H9 (cell line): Measurements from ENCODE around the gene CHAF1A. TPM values are rescaled to one million over a fixed set of nuclear protein-coding genes. Genes with fewer than 3 reads are reported as not detected.

Source experiments
- DNase-seq: peaks from one replicate; pipeline ENCODE4 v3.0.0-alpha.2; 2017
- H2AFZ ChIP-seq: one replicate; pipeline ENCODE4 v1.6.1; 2013; ENCODE audit warnings: mild to moderate bottlenecking, low read length, control low read depth, moderate library complexity
- H2AK5ac ChIP-seq: 2 replicates; pipeline ENCODE4 v1.6.1; 2013; ENCODE audit warnings: low read length, control low read depth, mixed read lengths; ENCODE audit not compliant: insufficient read length
- H2BK120ac ChIP-seq: one replicate; pipeline ENCODE4 v1.6.1; 2013; ENCODE audit warnings: low read depth, mild to moderate bottlenecking, low read length, control low read depth, inconsistent platforms; ENCODE audit not compliant: poor library complexity, severe bottlenecking
- H2BK12ac ChIP-seq: 2 replicates; pipeline ENCODE4 v1.6.1; 2013; ENCODE audit warnings: low read length, control low read depth, mixed read lengths, low read depth; ENCODE audit not compliant: insufficient read length
- H2BK15ac ChIP-seq: 2 replicates; pipeline ENCODE4 v1.6.1; 2013; ENCODE audit warnings: low read depth, low read length, control low read depth
- H2BK20ac ChIP-seq: one replicate; pipeline ENCODE4 v1.6.1; 2013; ENCODE audit warnings: low read depth, mild to moderate bottlenecking, low read length, control low read depth, inconsistent platforms; ENCODE audit not compliant: poor library complexity, severe bottlenecking
- H2BK5ac ChIP-seq: 2 replicates; pipeline ENCODE4 v1.6.1; 2013; ENCODE audit warnings: low read length, control low read depth, mixed read lengths; ENCODE audit not compliant: insufficient read length
- H3K14ac ChIP-seq: 2 replicates; pipeline ENCODE4 v1.6.1; 2013; ENCODE audit warnings: low read length, control low read depth; ENCODE audit not compliant: insufficient read depth
- H3K18ac ChIP-seq: 2 replicates; pipeline ENCODE4 v1.6.1; 2013; ENCODE audit warnings: low read depth, mild to moderate bottlenecking, mixed read lengths, low read length, control low read depth; ENCODE audit not compliant: insufficient read length
- H3K23ac ChIP-seq: 2 replicates; pipeline ENCODE4 v1.6.1; 2013; ENCODE audit warnings: low read length, control low read depth, mixed read lengths, low read depth; ENCODE audit not compliant: insufficient read length
- H3K23me2 ChIP-seq: 2 replicates; pipeline ENCODE4 v1.6.1; 2013; ENCODE audit warnings: low read depth, mild to moderate bottlenecking, mixed read lengths, low read length, control low read depth; ENCODE audit not compliant: insufficient read length, poor library complexity, severe bottlenecking
- H3K27ac ChIP-seq: 2 replicates; pipeline ENCODE4 v1.5.1; 2013; ENCODE audit warnings: low read length, control low read depth, mixed read lengths, low read depth; ENCODE audit not compliant: insufficient read length
- H3K27me3 ChIP-seq: 2 replicates; pipeline ENCODE4 v1.6.1; 2013; ENCODE audit warnings: low read length, control low read depth, inconsistent platforms; ENCODE audit not compliant: insufficient read depth
- H3K4ac ChIP-seq: 2 replicates; pipeline ENCODE4 v1.6.1; 2013; ENCODE audit warnings: low read depth, mild to moderate bottlenecking, control low read depth, inconsistent platforms, low read length, moderate library complexity
- H3K4me1 ChIP-seq: 2 replicates; pipeline ENCODE4 v1.6.1; 2013; ENCODE audit warnings: low read length, control low read depth, inconsistent platforms; ENCODE audit not compliant: insufficient read depth
- H3K4me2 ChIP-seq: 2 replicates; pipeline ENCODE4 v1.6.1; 2013; ENCODE audit warnings: low read length, control low read depth, mixed read lengths; ENCODE audit not compliant: insufficient read length, insufficient read depth
- H3K56ac ChIP-seq: 2 replicates; pipeline ENCODE4 v1.6.1; 2013; ENCODE audit warnings: low read depth, mild to moderate bottlenecking, mixed read lengths, low read length, control low read depth; ENCODE audit not compliant: insufficient read length
- H3K79me1 ChIP-seq: 2 replicates; pipeline ENCODE4 v1.6.1; 2013; ENCODE audit warnings: low read depth, mild to moderate bottlenecking, moderate library complexity, low read length, control low read depth, inconsistent platforms; ENCODE audit not compliant: insufficient read depth, poor library complexity, severe bottlenecking
- H3K79me2 ChIP-seq: 2 replicates; pipeline ENCODE4 v1.6.1; 2013; ENCODE audit warnings: low read length, control low read depth, inconsistent platforms; ENCODE audit not compliant: insufficient read depth
- H3K9ac ChIP-seq: 2 replicates; pipeline ENCODE4 v1.6.1; 2013; ENCODE audit warnings: low read length, control low read depth, mixed read lengths; ENCODE audit not compliant: insufficient read length; ENCODE audit errors: extremely low read depth
- H3K9me3 ChIP-seq: one replicate; pipeline ENCODE4 v1.6.1; 2013; ENCODE audit warnings: low read depth, low read length, inconsistent platforms; ENCODE audit not compliant: control insufficient read depth
- H3T11ph ChIP-seq: one replicate; pipeline ENCODE4 v1.6.1; 2013; ENCODE audit warnings: mild to moderate bottlenecking, low read length, control low read depth, inconsistent platforms
- H4K20me1 ChIP-seq: one replicate; pipeline ENCODE4 v1.6.1; 2013; ENCODE audit not compliant: control insufficient read depth, insufficient read length, insufficient read depth
- H4K5ac ChIP-seq: 2 replicates; pipeline ENCODE4 v1.6.1; 2013; ENCODE audit warnings: low read depth, mild to moderate bottlenecking, mixed read lengths, low read length, control low read depth; ENCODE audit not compliant: insufficient read length
- H4K8ac ChIP-seq: replicated peaks from 2 replicates; pipeline ENCODE4 v1.6.1; 2013; ENCODE audit warnings: low read length, control low read depth, mixed read lengths, low read depth; ENCODE audit not compliant: insufficient read length
- H4K91ac ChIP-seq: 2 replicates; pipeline ENCODE4 v1.6.1; 2013; ENCODE audit warnings: low read depth, mild to moderate bottlenecking, moderate library complexity, mixed read lengths, low read length, control low read depth; ENCODE audit not compliant: insufficient read length
- H3K27ac Mint-ChIP-seq, 3 experiments: 2 replicates in 2 of 3; 3 replicates in 1 of 3; pipeline ENCODE4 v1.8.0; 2020 to 2021; ENCODE audit warnings: mixed read lengths in 3 of 3, mild to moderate bottlenecking in 1 of 3, moderate library complexity in 1 of 3
- H3K27me3 Mint-ChIP-seq: 2 replicates; pipeline ENCODE4 v1.8.0; 2021; ENCODE audit warnings: low read depth, mild to moderate bottlenecking, moderate library complexity, mixed read lengths
- H3K36me3 Mint-ChIP-seq, 3 experiments: 2 replicates in 2 of 3; 3 replicates in 1 of 3; pipeline ENCODE4 v1.8.0; 2020 to 2021; ENCODE audit warnings: low read depth in 3 of 3, mixed read lengths in 3 of 3; ENCODE audit not compliant: insufficient read depth in 1 of 3
- H3K4me1 Mint-ChIP-seq, 2 experiments: 2 replicates each; pipeline ENCODE4 v1.8.0; 2020; ENCODE audit warnings: mixed read lengths in 2 of 2
- H3K4me3 Mint-ChIP-seq, 2 experiments: 2 replicates in 1 of 2; 3 replicates in 1 of 2; pipeline ENCODE4 v1.8.0; 2020 to 2021; ENCODE audit warnings: mild to moderate bottlenecking in 2 of 2, mixed read lengths in 2 of 2, moderate library complexity in 1 of 2
- H3K9me3 Mint-ChIP-seq, 2 experiments: 2 replicates in 1 of 2; 3 replicates in 1 of 2; pipeline ENCODE4 v1.8.0; 2020; ENCODE audit warnings: mild to moderate bottlenecking in 2 of 2, mixed read lengths in 2 of 2, moderate library complexity in 1 of 2
- CTCF ChIP-seq: fragments of 200-600 bp; sonication (generic); conservative IDR thresholded peaks from 3 replicates; pipeline ENCODE4 v1.8.0; 2021; ENCODE audit warnings: antibody characterized with exemption, mild to moderate bottlenecking
- WGBS: extraction: QIAGEN DNeasy Blood & Tissue Kit; methylation state at CpG from one replicate; pipeline ENCODE4 v1.1.7; 2013; ENCODE audit warnings: missing lambda C conversion rate, low lambda C conversion rate, mixed read lengths; ENCODE audit not compliant: insufficient read length; ENCODE audit errors: extremely low coverage; 5-methylcytosine and 5-hydroxymethylcytosine counted together
- total RNA-seq: library from RNA; stranded (reverse); gene quantifications from 2 replicates; pipeline ENCODE4 v1.2.1, GENCODE V29; 2021

The CHAF1A gene
- total RNA-seq, 1 experiment from 2014 or later, result 143 TPM

- Mint-ChIP-seq H3K36me3 (peaks cover 0 to 3% (median 0%) of the 10 kb centered on the region in 3 experiments; a peak in 2 of 7 replicates), H3K27ac (peak overlapping the region in 2 of 3 experiments; percentile 96; a peak in 5 of 7 replicates), H3K27me3 (peaks cover 2% of the 10 kb centered on the region; the same call in 1 of the 2 replicates), H3K9me3 (no peaks in the 10 kb centered on the region), H3K4me3 (0 out of 5 replicates have a peak overlapping the region, but pooled peaks of 1 of the 2 experiments have one; percentile 0), H3K4me1 (peaks cover 36 to 50% of the 10 kb centered on the region in 2 experiments)
- Histone ChIP-seq H2AK5ac (no peak overlapping the region), H3K56ac (no peak overlapping the region), H4K8ac (no peak overlapping the region), H3K27ac (no peak overlapping the region), H3K4me2 (no peak overlapping the region), H3K27me3 (no peaks in the 10 kb centered on the region), H3K9me3 (no peaks in the 10 kb centered on the region), H3K79me1 (peaks cover 7% of the 10 kb centered on the region), H2BK15ac (no peak overlapping the region), H4K5ac (no peak overlapping the region), H3K23me2 (no peaks in the 10 kb centered on the region), H3K4me1 (peaks cover 8% of the 10 kb centered on the region; the same call in 1 of the 2 replicates), H4K91ac (peak overlapping the region; percentile 46), H3T11ph (no peak overlapping the region), H3K14ac (peak overlapping the region; percentile 61), H2BK20ac (no peak overlapping the region), H2AFZ (no peak overlapping the region), H3K9ac (no peak overlapping the region), H3K4ac (no peak overlapping the region), H3K18ac (peak overlapping the region; percentile 35), H2BK120ac (no peak overlapping the region), H2BK5ac (no peak overlapping the region), H2BK12ac (no peak overlapping the region), H3K23ac (no peak overlapping the region), H4K20me1 (peaks cover 5% of the 10 kb centered on the region), H3K79me2 (no peaks in the 10 kb centered on the region; the same call in 1 of the 2 replicates)
- no CpG with 5 or more reads among the region's 16 CpGs for WGBS
- TF ChIP-seq CTCF, result peak; percentile 58
- DNase-seq, result peak; percentile 88
Observed at GRCh38 chr19:4375164-4376027, 27.0 kb upstream of the CHAF1A start.
